Activated naive CD8-positive, alpha-beta T cell (primary cell): Measurements from ENCODE around the gene FANCL.
"Not testable (repeated sequence)": the region's sequence is repeated elsewhere in the genome, so short reads cannot be mapped to it uniquely, and the experiment has no call there.

Experiments
- H3K27ac Mint-ChIP-seq: one replicate; pipeline ENCODE4 v1.8.0; 2021; ENCODE audit warnings: mixed read lengths
- H3K27me3 Mint-ChIP-seq: one replicate; pipeline ENCODE4 v1.8.0; 2021; ENCODE audit warnings: mixed read lengths
- H3K36me3 Mint-ChIP-seq: one replicate; pipeline ENCODE4 v1.8.0; 2021; ENCODE audit warnings: mixed read lengths
- H3K4me1 Mint-ChIP-seq: one replicate; pipeline ENCODE4 v1.8.0; 2021; ENCODE audit warnings: low read depth, mixed read lengths
- H3K4me3 Mint-ChIP-seq: one replicate; pipeline ENCODE4 v1.8.0; 2021; ENCODE audit warnings: mild to moderate bottlenecking, mixed read lengths
- H3K9me3 Mint-ChIP-seq: one replicate; pipeline ENCODE4 v1.8.0; 2021; ENCODE audit warnings: low read depth, mixed read lengths

FANCL gene

GRCh38 chr2:58182527-58182926, 58.6 kb downstream of the FANCL start:
- Mint-ChIP-seq H3K36me3 (peaks cover 8% of the 10 kb centered on the region), H3K4me3 (no peak overlapping the region), H3K27ac (no peak overlapping the region), H3K27me3 (no peaks in the 10 kb centered on the region), H3K9me3 (no peaks in the 10 kb centered on the region), H3K4me1 (no peaks in the 10 kb centered on the region)

- H3K27me3 Mint-ChIP-seq, result no peaks in the 10 kb centered on the region
- H3K36me3 Mint-ChIP-seq, result peaks cover 8% of the 10 kb centered on the region
- no peaks in the 10 kb centered on the region for H3K9me3 Mint-ChIP-seq
- no peaks in the 10 kb centered on the region for H3K4me1 Mint-ChIP-seq
- H3K4me3 Mint-ChIP-seq, result no peak overlapping the region
- H3K27ac Mint-ChIP-seq, result no peak overlapping the region
Observed at GRCh38 chr2:58180635-58181034, 60.5 kb downstream of the FANCL start.

- H3K4me3 Mint-ChIP-seq, H3K27me3 Mint-ChIP-seq, H3K27ac Mint-ChIP-seq, H3K4me1 Mint-ChIP-seq, H3K9me3 Mint-ChIP-seq, H3K36me3 Mint-ChIP-seq: not testable (repeated sequence)
Observed at GRCh38 chr2:58180175-58180574, 61.0 kb downstream of the FANCL start.

GRCh38 chr2:58177187-58177586, 63.9 kb downstream of the FANCL start:
- H3K36me3 Mint-ChIP-seq, result peaks cover 10% of the 10 kb centered on the region
- H3K27ac Mint-ChIP-seq, H3K4me3 Mint-ChIP-seq, H3K4me1 Mint-ChIP-seq, H3K9me3 Mint-ChIP-seq, H3K27me3 Mint-ChIP-seq: not testable (repeated sequence)

- not testable (repeated sequence) for H3K4me1 Mint-ChIP-seq, H3K27me3 Mint-ChIP-seq, H3K4me3 Mint-ChIP-seq, H3K27ac Mint-ChIP-seq, H3K9me3 Mint-ChIP-seq
- peaks cover 12% of the 10 kb centered on the region for H3K36me3 Mint-ChIP-seq
Observed at GRCh38 chr2:58171831-58172230, 69.3 kb downstream of the FANCL start.

- H3K27ac Mint-ChIP-seq, H3K9me3 Mint-ChIP-seq, H3K4me1 Mint-ChIP-seq, H3K4me3 Mint-ChIP-seq, H3K27me3 Mint-ChIP-seq: not testable (repeated sequence)
- H3K36me3 Mint-ChIP-seq, result peaks cover 12% of the 10 kb centered on the region
Observed at GRCh38 chr2:58170334-58170933, 70.7 kb downstream of the FANCL start.

GRCh38 chr2:58169845-58170244, 71.3 kb downstream of the FANCL start:
- H3K36me3 Mint-ChIP-seq, result peaks cover 12% of the 10 kb centered on the region
- not testable (repeated sequence) for H3K27ac Mint-ChIP-seq, H3K27me3 Mint-ChIP-seq, H3K4me1 Mint-ChIP-seq, H3K4me3 Mint-ChIP-seq, H3K9me3 Mint-ChIP-seq

GRCh38 chr2:58168130-58168529, 73.0 kb downstream of the FANCL start:
- not testable (repeated sequence) for H3K4me1 Mint-ChIP-seq, H3K27ac Mint-ChIP-seq, H3K36me3 Mint-ChIP-seq, H3K9me3 Mint-ChIP-seq, H3K4me3 Mint-ChIP-seq, H3K27me3 Mint-ChIP-seq

- Mint-ChIP-seq H3K4me1 (no peaks in the 10 kb centered on the region), H3K36me3 (peaks cover 6% of the 10 kb centered on the region), H3K4me3 (no peak overlapping the region), H3K27me3 (no peaks in the 10 kb centered on the region), H3K27ac (no peak overlapping the region), H3K9me3 (no peaks in the 10 kb centered on the region)
Observed at GRCh38 chr2:58163913-58164312, 77.2 kb downstream of the FANCL start.

- Mint-ChIP-seq H3K4me1 (no peaks in the 10 kb centered on the region), H3K4me3 (no peak overlapping the region), H3K9me3 (no peaks in the 10 kb centered on the region), H3K27me3 (no peaks in the 10 kb centered on the region), H3K36me3 (peaks cover 25% of the 10 kb centered on the region), H3K27ac (no peak overlapping the region)
Observed at GRCh38 chr2:58158481-58158880, 82.6 kb downstream of the FANCL start.

GRCh38 chr2:58157754-58158153, 83.4 kb downstream of the FANCL start:
- no peak overlapping the region for H3K27ac Mint-ChIP-seq
- no peak overlapping the region for H3K4me3 Mint-ChIP-seq
- H3K4me1 Mint-ChIP-seq, result no peaks in the 10 kb centered on the region
- H3K27me3 Mint-ChIP-seq, result no peaks in the 10 kb centered on the region
- H3K36me3 Mint-ChIP-seq, result peaks cover 31% of the 10 kb centered on the region
- H3K9me3 Mint-ChIP-seq, result peaks cover 3% of the 10 kb centered on the region

GRCh38 chr2:58156780-58157179, 84.3 kb downstream of the FANCL start:
- Mint-ChIP-seq H3K27ac (no peak overlapping the region), H3K27me3 (no peaks in the 10 kb centered on the region), H3K4me1 (no peaks in the 10 kb centered on the region), H3K4me3 (no peak overlapping the region), H3K9me3 (peaks cover 3% of the 10 kb centered on the region), H3K36me3 (peaks cover 35% of the 10 kb centered on the region)

- H3K4me3 Mint-ChIP-seq, result no peak overlapping the region
- no peak overlapping the region for H3K27ac Mint-ChIP-seq
- H3K27me3 Mint-ChIP-seq, result no peaks in the 10 kb centered on the region
- H3K9me3 Mint-ChIP-seq, result peaks cover 3% of the 10 kb centered on the region
- peaks cover 36% of the 10 kb centered on the region for H3K36me3 Mint-ChIP-seq
- H3K4me1 Mint-ChIP-seq, result no peaks in the 10 kb centered on the region
Observed at GRCh38 chr2:58155160-58155778, 85.9 kb downstream of the FANCL start.

GRCh38 chr2:58146707-58147106, 94.4 kb downstream of the FANCL start:
- H3K27me3 Mint-ChIP-seq, result no peaks in the 10 kb centered on the region
- no peak overlapping the region for H3K4me3 Mint-ChIP-seq
- no peaks in the 10 kb centered on the region for H3K9me3 Mint-ChIP-seq
- peaks cover 10% of the 10 kb centered on the region for H3K4me1 Mint-ChIP-seq
- no peak overlapping the region for H3K27ac Mint-ChIP-seq
- peaks cover 33% of the 10 kb centered on the region for H3K36me3 Mint-ChIP-seq

- not testable (repeated sequence) for H3K9me3 Mint-ChIP-seq, H3K4me3 Mint-ChIP-seq, H3K27ac Mint-ChIP-seq, H3K27me3 Mint-ChIP-seq
- H3K4me1 Mint-ChIP-seq, result peaks cover 10% of the 10 kb centered on the region
- H3K36me3 Mint-ChIP-seq, result peaks cover 30% of the 10 kb centered on the region
Observed at GRCh38 chr2:58145769-58146168, 95.4 kb downstream of the FANCL start.

GRCh38 chr2:58140508-58141072, 100.5 kb downstream of the FANCL start:
- Mint-ChIP-seq H3K27me3 (no peaks in the 10 kb centered on the region), H3K27ac (no peak overlapping the region), H3K9me3 (no peaks in the 10 kb centered on the region), H3K4me3 (no peak overlapping the region), H3K4me1 (no peaks in the 10 kb centered on the region), H3K36me3 (peaks cover 21% of the 10 kb centered on the region)
